Ovary (tissue), 9 donors: ENCODE data around the gene AOAH. TPM values are rescaled to one million over a fixed set of nuclear protein-coding genes. Genes with fewer than 3 reads are reported as not detected.

Source experiments
- DNase-seq, 5 donors: peaks; one replicate each; pipeline ENCODE4 v3.0.0-alpha.2; 2019 to 2020
- H3K27ac ChIP-seq, 2 donors: fragments of 200-600 bp; one replicate each; pipeline versions ENCODE4 v1.5.1 to v1.8.0; 2019 to 2022
- H3K27me3 ChIP-seq: fragments of 200-600 bp; one replicate; pipeline ENCODE4 v1.8.0; 2022
- H3K36me3 ChIP-seq: fragments of 200-600 bp; sonication (generic); one replicate; pipeline ENCODE4 v1.5.1; 2019
- H3K4me1 ChIP-seq: one replicate; pipeline ENCODE4 v1.8.1; 2013; ENCODE audit warnings: mild to moderate bottlenecking, moderate library complexity; ENCODE audit not compliant: insufficient read depth
- H3K4me3 ChIP-seq: fragments of 200-600 bp; sonication (generic); one replicate; pipeline ENCODE4 v1.5.1; 2017
- H3K9me3 ChIP-seq, 2 donors: fragments of 200-600 bp in 1 of 2; sonication (generic) in 1 of 2; one replicate each; pipeline versions ENCODE4 v1.5.1 to v1.8.1; 2013 to 2019; ENCODE audit warnings: mild to moderate bottlenecking in 1 of 2, moderate library complexity in 1 of 2
- CTCF ChIP-seq, 3 donors: fragments of 450-650 bp in 2 of 3; fragments of 200-600 bp in 1 of 3; IDR thresholded peaks; one replicate each; pipeline versions ENCODE4 v1.5.1 to v1.8.0; 2016 to 2022; ENCODE audit warnings: antibody characterized with exemption in 3 of 3, mild to moderate bottlenecking in 1 of 3
- EP300 ChIP-seq: sonication (generic); formaldehyde crosslinking; IDR thresholded peaks from one replicate; pipeline ENCODE4 v1.6.1; 2017; ENCODE audit warnings: antibody characterized with exemption
- POLR2A ChIP-seq: fragments of 450-650 bp; IDR thresholded peaks from one replicate; pipeline ENCODE4 v1.6.1; 2017; ENCODE audit warnings: antibody characterized with exemption, mild to moderate bottlenecking, moderate library complexity
- WGBS, 3 donors: extraction: QIAGEN DNeasy Blood & Tissue Kit in 1 of 3; methylation state at CpG; one replicate each; pipeline versions ENCODE4 v1.1.5 to v1.1.7; 2013 to 2017; 5-methylcytosine and 5-hydroxymethylcytosine counted together
- intact Hi-C, 4 donors: fragments of 100-400 bp; cut with DNase I; formaldehyde crosslinking; loops; one replicate each; pipeline versions ENCODE4 v1.11.0 to v1.15.1; 2022 to 2023
- polyA plus RNA-seq, 2 donors: library from polyadenylated mRNA; stranded (reverse); fragments of 200-250 nt in 1 of 2; fragments of 350-450 nt in 1 of 2; fragmentation: Illumina TruSeq in 1 of 2; extraction: RNeasy Lipid Tissue Mini Kit (QIAGEN cat#74804) in 1 of 2; gene quantifications; one replicate each; pipeline ENCODE4 v1.2.3, GENCODE V29; 2013 to 2014
- total RNA-seq, 7 donors: library from RNA; depleted of rRNA in 2 of 7; stranded (reverse); fragments of >200 nt in 2 of 7; fragmentation: NEBNext Ultra II Directional in 3 of 7; extraction: Animal tissue kit (Norgen Biotek cat#: 25700) in 3 of 7; gene quantifications; one replicate each; pipeline versions ENCODE4 v1.1.0 to v1.2.4, GENCODE V29; 2016 to 2023
- donor health status: DM: no; HTN: no; CAD: no; lungs with moderate emphysema.
- donor health status: DM: no; HTN: no; CAD: no.
- donor health status: Bipolar disorder and iron deficiency.
- donor health status: DM: yes; HTN: yes; CAD: no.
- donor health status: DM: no; HTN: no; CAD: no.
- donor health status: DM: yes; HTN: yes; CAD: no.

Gene AOAH
- total and polyA plus RNA-seq, 9 donors = 0.83 to 14.0 (median 4.8) TPM

- Histone ChIP-seq H3K27ac (no peak overlapping the region), H3K36me3 (no peaks in the 10 kb centered on the region), H3K4me1 (no peaks in the 10 kb centered on the region), H3K4me3 (no peak overlapping the region), H3K9me3 (peaks cover 0 to 2% of the 10 kb centered on the region in 2 donors), H3K27me3 (no peaks in the 10 kb centered on the region)
- WGBS, 3 donors = 52 to 70% (median 65%) methylated on average over 3 of the region's 3 CpGs
- intact Hi-C loops = no loop called here
- no peak for DNase-seq
- no peak for TF ChIP-seq POLR2A
- no peak for TF ChIP-seq EP300
- no peak for TF ChIP-seq CTCF (IDR thresholded peaks at IDR 0.05)
These were observed 55.5 kb downstream of the AOAH start for GRCh38 chr7:36668750-36669149.

- TF ChIP-seq POLR2A = no peak
- TF ChIP-seq CTCF (IDR thresholded peaks at IDR 0.05) = no peak
- no peak for TF ChIP-seq EP300
- no peak for DNase-seq
- H3K4me1 ChIP-seq = no peaks in the 10 kb centered on the region
- no peak overlapping the region for H3K27ac ChIP-seq
- H3K9me3 ChIP-seq = peaks cover 0 to 2% of the 10 kb centered on the region in 2 donors
- no peaks in the 10 kb centered on the region for H3K36me3 ChIP-seq
- WGBS, 3 donors = 45 to 76% (median 69%) methylated on average over 3 of the region's 3 CpGs
- H3K4me3 ChIP-seq = no peak overlapping the region
- intact Hi-C loops = no loop called here
- H3K27me3 ChIP-seq = no peaks in the 10 kb centered on the region
These were observed 56.2 kb downstream of the AOAH start for GRCh38 chr7:36668080-36668479.

GRCh38 chr7:36667007-36667745 is 57.1 kb downstream of the AOAH start:
- no peaks in the 10 kb centered on the region for H3K4me1 ChIP-seq
- H3K4me3 ChIP-seq = no peak overlapping the region
- H3K27ac ChIP-seq = no peak overlapping the region
- no peaks in the 10 kb centered on the region for H3K27me3 ChIP-seq
- no peak for DNase-seq
- WGBS, 3 donors = 62 to 75% (median 71%) methylated on average over 2 of the region's 2 CpGs
- intact Hi-C loops = no loop called here
- H3K9me3 ChIP-seq = peaks cover 0 to 2% of the 10 kb centered on the region in 2 donors
- no peaks in the 10 kb centered on the region for H3K36me3 ChIP-seq
- no peak for TF ChIP-seq CTCF (IDR thresholded peaks at IDR 0.05)
- no peak for TF ChIP-seq POLR2A
- TF ChIP-seq EP300 = no peak

- 73 to 87% (median 74%) methylated on average over 4 of the region's 4 CpGs for WGBS, 3 donors
- no peaks in the 10 kb centered on the region for H3K36me3 ChIP-seq
- H3K4me3 ChIP-seq = no peak overlapping the region
- DNase-seq = no peak
- TF ChIP-seq CTCF (IDR thresholded peaks at IDR 0.05) (no peak), POLR2A (no peak), EP300 (no peak)
- no peak overlapping the region for H3K27ac ChIP-seq
- intact Hi-C loops = no loop called here
- H3K27me3 ChIP-seq = no peaks in the 10 kb centered on the region
- H3K4me1 ChIP-seq = no peaks in the 10 kb centered on the region
- peaks cover 0 to 2% of the 10 kb centered on the region in 2 donors for H3K9me3 ChIP-seq
These were observed 60.8 kb downstream of the AOAH start for GRCh38 chr7:36663481-36663880.
